ENCODE results near the gene ELOB. TPM values are rescaled to one million over a fixed set of nuclear protein-coding genes. Genes with fewer than 3 reads are reported as not detected.

The ELOB gene
- total RNA-seq, 1 donor from 2014 or later: 178 TPM

- peaks cover 0 to 2% (median 0%) of the 10 kb centered on the region in 3 donors for H3K9me3 ChIP-seq (ENCODE audit: control insufficient read depth in 3 of 3, low read length in 3 of 3)
- H3K4me3 ChIP-seq (ENCODE audit: low read length in 3 of 3): no peak overlapping the region
- H3K36me3 ChIP-seq (ENCODE audit: control insufficient read depth in 3 of 3, insufficient read depth in 3 of 3, low read length in 3 of 3): peaks cover 0 to 10% (median 4%) of the 10 kb centered on the region in 3 donors
- H3K4me1 ChIP-seq (ENCODE audit: control insufficient read depth in 3 of 3, insufficient read depth in 3 of 3, low read length in 3 of 3): peaks cover 13 to 18% (median 17%) of the 10 kb centered on the region in 3 donors
- no peak overlapping the region for H3K9ac ChIP-seq (ENCODE audit: low read depth in 1 of 3, low read length in 3 of 3)
- H3K27ac ChIP-seq (ENCODE audit: low read depth, low read length): no peak overlapping the region
- H3K27me3 ChIP-seq (ENCODE audit: control insufficient read depth in 3 of 3, insufficient read depth in 3 of 3, low read length in 3 of 3): no peaks in the 10 kb centered on the region
Observed at GRCh38 chr16:2749476-2749875, 27.6 kb downstream of the ELOB start.

DNA sequence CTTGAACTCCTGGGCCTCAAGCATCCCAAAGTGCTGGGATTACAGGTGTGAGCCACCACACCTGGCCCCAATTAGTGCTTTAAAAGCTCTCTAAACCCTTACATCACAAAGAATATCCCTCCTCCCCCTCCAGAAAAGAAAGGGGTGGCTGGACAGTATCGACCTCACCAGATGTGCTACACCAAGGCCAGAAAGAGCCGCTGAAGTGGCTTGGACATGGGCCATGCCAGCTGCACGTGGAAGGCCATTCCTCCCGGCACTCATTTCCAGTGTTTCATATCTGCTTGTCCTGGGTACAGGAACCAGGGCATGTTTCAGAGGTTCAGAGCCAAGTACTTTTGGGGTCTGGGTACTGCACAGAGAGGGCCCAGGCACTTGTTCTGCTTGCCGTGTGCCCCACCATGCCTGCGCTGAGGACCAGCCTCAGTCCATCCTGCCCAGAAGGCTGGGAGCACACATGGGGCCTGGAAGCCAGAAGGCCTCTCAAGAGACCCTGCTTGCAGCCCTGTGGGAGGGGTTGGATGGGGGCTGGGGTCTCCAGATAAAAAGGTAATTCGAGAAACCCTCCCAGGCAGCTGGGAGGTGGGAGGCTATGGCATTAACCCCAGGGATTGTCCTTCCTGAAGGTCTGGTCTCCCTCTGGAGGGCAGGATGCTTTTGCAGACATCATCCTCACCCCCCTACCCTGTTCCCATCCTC lies 28.2 kb downstream of the ELOB start:
- no peak overlapping the region for H3K9ac ChIP-seq (ENCODE audit: low read depth in 1 of 3, low read length in 3 of 3)
- no peak overlapping the region for H3K4me3 ChIP-seq (ENCODE audit: low read length in 3 of 3)
- H3K4me1 ChIP-seq (ENCODE audit: control insufficient read depth in 3 of 3, insufficient read depth in 3 of 3, low read length in 3 of 3): peaks cover 9 to 12% (median 12%) of the 10 kb centered on the region in 3 donors
- H3K36me3 ChIP-seq (ENCODE audit: control insufficient read depth in 3 of 3, insufficient read depth in 3 of 3, low read length in 3 of 3): peaks cover 0 to 10% (median 4%) of the 10 kb centered on the region in 3 donors
- peaks cover 0 to 2% (median 0%) of the 10 kb centered on the region in 3 donors for H3K9me3 ChIP-seq (ENCODE audit: control insufficient read depth in 3 of 3, low read length in 3 of 3)
- no peaks in the 10 kb centered on the region for H3K27me3 ChIP-seq (ENCODE audit: control insufficient read depth in 3 of 3, insufficient read depth in 3 of 3, low read length in 3 of 3)
- no peak overlapping the region for H3K27ac ChIP-seq (ENCODE audit: low read depth, low read length)

DNA sequence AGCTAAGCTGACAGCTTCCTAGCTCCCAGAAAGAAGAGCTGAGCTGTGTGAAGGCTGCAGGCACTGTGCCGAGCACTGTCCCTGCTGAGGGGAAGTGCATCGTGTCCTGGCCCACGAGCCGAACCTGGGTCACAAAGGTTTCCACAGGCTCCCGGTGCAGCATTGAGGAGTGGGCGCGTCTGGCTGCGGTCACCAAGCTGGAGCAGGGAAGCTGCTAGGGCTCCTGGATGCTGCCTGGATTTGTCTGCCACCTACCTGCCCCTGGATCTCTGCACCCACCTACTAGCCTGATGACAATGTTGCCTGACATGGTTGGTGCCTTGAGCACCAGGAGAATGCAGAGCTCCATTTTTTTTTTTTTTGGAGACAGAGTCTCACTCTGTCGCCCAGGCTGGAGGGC lies 31.1 kb downstream of the ELOB start:
- no peaks in the 10 kb centered on the region for H3K9me3 ChIP-seq (ENCODE audit: control insufficient read depth in 3 of 3, low read length in 3 of 3)
- H3K9ac ChIP-seq (ENCODE audit: low read depth in 1 of 3, low read length in 3 of 3): no peak overlapping the region
- peaks cover 0 to 5% (median 4%) of the 10 kb centered on the region in 3 donors for H3K36me3 ChIP-seq (ENCODE audit: control insufficient read depth in 3 of 3, insufficient read depth in 3 of 3, low read length in 3 of 3)
- H3K4me3 ChIP-seq (ENCODE audit: low read length in 3 of 3): no peak overlapping the region
- no peaks in the 10 kb centered on the region for H3K4me1 ChIP-seq (ENCODE audit: control insufficient read depth in 3 of 3, insufficient read depth in 3 of 3, low read length in 3 of 3)
- peaks cover 0 to 2% (median 0%) of the 10 kb centered on the region in 3 donors for H3K27me3 ChIP-seq (ENCODE audit: control insufficient read depth in 3 of 3, insufficient read depth in 3 of 3, low read length in 3 of 3)
- H3K27ac ChIP-seq (ENCODE audit: low read depth, low read length): no peak overlapping the region

- H3K36me3 ChIP-seq (ENCODE audit: control insufficient read depth in 3 of 3, insufficient read depth in 3 of 3, low read length in 3 of 3): peaks cover 0 to 5% (median 4%) of the 10 kb centered on the region in 3 donors
- peaks cover 0 to 5% (median 3%) of the 10 kb centered on the region in 3 donors for H3K27me3 ChIP-seq (ENCODE audit: control insufficient read depth in 3 of 3, insufficient read depth in 3 of 3, low read length in 3 of 3)
- H3K9me3 ChIP-seq (ENCODE audit: control insufficient read depth in 3 of 3, low read length in 3 of 3): no peaks in the 10 kb centered on the region
- H3K27ac ChIP-seq (ENCODE audit: low read depth, low read length): no peak overlapping the region
- no peak overlapping the region for H3K9ac ChIP-seq (ENCODE audit: low read depth in 1 of 3, low read length in 3 of 3)
- H3K4me1 ChIP-seq (ENCODE audit: control insufficient read depth in 3 of 3, insufficient read depth in 3 of 3, low read length in 3 of 3): no peaks in the 10 kb centered on the region
- no peak overlapping the region for H3K4me3 ChIP-seq (ENCODE audit: low read length in 3 of 3)
Observed at GRCh38 chr16:2745116-2745890, 31.8 kb downstream of the ELOB start.

DNA sequence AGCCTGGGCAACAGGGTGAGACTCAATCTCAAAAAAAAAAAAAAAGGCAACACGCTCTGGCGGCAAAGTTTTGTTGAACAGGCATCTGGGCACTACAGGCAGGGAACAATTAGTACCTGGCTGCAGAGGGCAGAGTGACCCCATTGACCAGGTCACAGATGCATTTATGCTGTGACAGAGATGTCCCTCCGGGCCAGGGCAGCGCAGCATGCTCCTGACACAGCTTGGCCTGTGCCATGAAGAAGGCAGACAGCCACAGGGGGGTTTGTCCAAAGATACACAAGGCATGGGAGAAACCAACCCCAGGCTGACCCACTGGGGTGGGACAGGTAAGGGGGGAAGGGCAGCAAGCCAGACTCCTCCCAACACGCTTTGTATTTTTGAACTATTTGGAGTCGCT lies 32.4 kb downstream of the ELOB start:
- Histone ChIP-seq H3K4me1 (ENCODE audit: control insufficient read depth in 3 of 3, insufficient read depth in 3 of 3, low read length in 3 of 3) (no peaks in the 10 kb centered on the region), H3K27me3 (ENCODE audit: control insufficient read depth in 3 of 3, insufficient read depth in 3 of 3, low read length in 3 of 3) (peaks cover under 1 to 7% (median 6%) of the 10 kb centered on the region in 3 donors), H3K4me3 (ENCODE audit: low read length in 3 of 3) (no peak overlapping the region), H3K9me3 (ENCODE audit: control insufficient read depth in 3 of 3, low read length in 3 of 3) (no peaks in the 10 kb centered on the region), H3K27ac (ENCODE audit: low read depth, low read length) (no peak overlapping the region), H3K9ac (ENCODE audit: low read depth in 1 of 3, low read length in 3 of 3) (no peak overlapping the region), H3K36me3 (ENCODE audit: control insufficient read depth in 3 of 3, insufficient read depth in 3 of 3, low read length in 3 of 3) (peaks cover 0 to 4% (median 3%) of the 10 kb centered on the region in 3 donors)

GRCh38 chr16:2743007-2743810 lies 33.9 kb downstream of the ELOB start:
- Histone ChIP-seq H3K4me1 (ENCODE audit: control insufficient read depth in 3 of 3, insufficient read depth in 3 of 3, low read length in 3 of 3) (no peaks in the 10 kb centered on the region), H3K9me3 (ENCODE audit: control insufficient read depth in 3 of 3, low read length in 3 of 3) (no peaks in the 10 kb centered on the region), H3K4me3 (ENCODE audit: low read length in 3 of 3) (no peak overlapping the region), H3K27ac (ENCODE audit: low read depth, low read length) (no peak overlapping the region), H3K27me3 (ENCODE audit: control insufficient read depth in 3 of 3, insufficient read depth in 3 of 3, low read length in 3 of 3) (peaks cover 7 to 15% (median 12%) of the 10 kb centered on the region in 3 donors), H3K9ac (ENCODE audit: low read depth in 1 of 3, low read length in 3 of 3) (no peak overlapping the region), H3K36me3 (ENCODE audit: control insufficient read depth in 3 of 3, insufficient read depth in 3 of 3, low read length in 3 of 3) (no peaks in the 10 kb centered on the region)

- Histone ChIP-seq H3K4me1 (ENCODE audit: control insufficient read depth in 3 of 3, insufficient read depth in 3 of 3, low read length in 3 of 3) (no peaks in the 10 kb centered on the region), H3K36me3 (ENCODE audit: control insufficient read depth in 3 of 3, insufficient read depth in 3 of 3, low read length in 3 of 3) (no peaks in the 10 kb centered on the region), H3K9me3 (ENCODE audit: control insufficient read depth in 3 of 3, low read length in 3 of 3) (no peaks in the 10 kb centered on the region), H3K4me3 (ENCODE audit: low read length in 3 of 3) (no peak overlapping the region), H3K27ac (ENCODE audit: low read depth, low read length) (no peak overlapping the region), H3K9ac (ENCODE audit: low read depth in 1 of 3, low read length in 3 of 3) (no peak overlapping the region), H3K27me3 (ENCODE audit: control insufficient read depth in 3 of 3, insufficient read depth in 3 of 3, low read length in 3 of 3) (peaks cover 14 to 23% (median 14%) of the 10 kb centered on the region in 3 donors)
Observed at GRCh38 chr16:2742323-2743006, 34.6 kb downstream of the ELOB start.

- Histone ChIP-seq H3K27me3 (ENCODE audit: control insufficient read depth in 3 of 3, insufficient read depth in 3 of 3, low read length in 3 of 3) (peaks cover 23 to 26% (median 23%) of the 10 kb centered on the region in 3 donors), H3K4me3 (ENCODE audit: low read length in 3 of 3) (no peak overlapping the region), H3K9me3 (ENCODE audit: control insufficient read depth in 3 of 3, low read length in 3 of 3) (no peaks in the 10 kb centered on the region), H3K4me1 (ENCODE audit: control insufficient read depth in 3 of 3, insufficient read depth in 3 of 3, low read length in 3 of 3) (no peaks in the 10 kb centered on the region), H3K36me3 (ENCODE audit: control insufficient read depth in 3 of 3, insufficient read depth in 3 of 3, low read length in 3 of 3) (no peaks in the 10 kb centered on the region), H3K9ac (ENCODE audit: low read depth in 1 of 3, low read length in 3 of 3) (no peak overlapping the region), H3K27ac (ENCODE audit: low read depth, low read length) (no peak overlapping the region)
Observed at GRCh38 chr16:2741168-2741567, 35.9 kb downstream of the ELOB start.

- Histone ChIP-seq H3K9ac (ENCODE audit: low read depth in 1 of 3, low read length in 3 of 3) (no peak overlapping the region), H3K9me3 (ENCODE audit: control insufficient read depth in 3 of 3, low read length in 3 of 3) (no peaks in the 10 kb centered on the region), H3K27me3 (ENCODE audit: control insufficient read depth in 3 of 3, insufficient read depth in 3 of 3, low read length in 3 of 3) (peaks cover 23 to 26% (median 23%) of the 10 kb centered on the region in 3 donors), H3K4me3 (ENCODE audit: low read length in 3 of 3) (no peak overlapping the region), H3K36me3 (ENCODE audit: control insufficient read depth in 3 of 3, insufficient read depth in 3 of 3, low read length in 3 of 3) (no peaks in the 10 kb centered on the region), H3K27ac (ENCODE audit: low read depth, low read length) (no peak overlapping the region), H3K4me1 (ENCODE audit: control insufficient read depth in 3 of 3, insufficient read depth in 3 of 3, low read length in 3 of 3) (no peaks in the 10 kb centered on the region)
Observed at GRCh38 chr16:2740476-2740875, 36.6 kb downstream of the ELOB start.

All from skeletal muscle tissue (tissue), 4 donors.